ENCODE data around the gene MEI4. TPM values are rescaled to one million over a fixed set of nuclear protein-coding genes. Genes with fewer than 3 reads are reported as not detected.

The MEI4 gene
- total and polyA plus RNA-seq, 2 of the 13 experiments (the other 11 are each of a cell fraction or from before 2014, with no cell fraction given): not detected

DNA sequence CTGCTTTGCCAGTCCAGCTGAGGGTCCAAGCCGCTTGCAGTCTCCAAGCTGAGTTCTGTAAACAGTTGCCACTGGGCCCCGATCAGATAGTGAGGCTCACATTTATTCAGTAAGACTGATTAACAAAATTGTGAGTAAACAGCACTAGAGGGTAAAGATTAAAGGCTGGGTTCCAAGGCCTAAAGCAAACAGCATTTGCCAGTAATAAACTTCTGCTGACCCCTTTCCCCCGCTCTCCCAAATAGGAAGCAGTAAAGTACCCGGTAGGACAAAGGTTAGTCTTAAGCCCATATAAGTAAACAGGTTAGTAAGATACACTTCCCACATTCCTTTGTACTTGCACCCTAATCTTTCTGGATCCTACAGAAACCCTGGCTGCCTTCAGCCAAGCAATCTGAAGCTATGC, 181.8 kb downstream of the MEI4 start (continued):
- TF ChIP-seq, protein P1, sequence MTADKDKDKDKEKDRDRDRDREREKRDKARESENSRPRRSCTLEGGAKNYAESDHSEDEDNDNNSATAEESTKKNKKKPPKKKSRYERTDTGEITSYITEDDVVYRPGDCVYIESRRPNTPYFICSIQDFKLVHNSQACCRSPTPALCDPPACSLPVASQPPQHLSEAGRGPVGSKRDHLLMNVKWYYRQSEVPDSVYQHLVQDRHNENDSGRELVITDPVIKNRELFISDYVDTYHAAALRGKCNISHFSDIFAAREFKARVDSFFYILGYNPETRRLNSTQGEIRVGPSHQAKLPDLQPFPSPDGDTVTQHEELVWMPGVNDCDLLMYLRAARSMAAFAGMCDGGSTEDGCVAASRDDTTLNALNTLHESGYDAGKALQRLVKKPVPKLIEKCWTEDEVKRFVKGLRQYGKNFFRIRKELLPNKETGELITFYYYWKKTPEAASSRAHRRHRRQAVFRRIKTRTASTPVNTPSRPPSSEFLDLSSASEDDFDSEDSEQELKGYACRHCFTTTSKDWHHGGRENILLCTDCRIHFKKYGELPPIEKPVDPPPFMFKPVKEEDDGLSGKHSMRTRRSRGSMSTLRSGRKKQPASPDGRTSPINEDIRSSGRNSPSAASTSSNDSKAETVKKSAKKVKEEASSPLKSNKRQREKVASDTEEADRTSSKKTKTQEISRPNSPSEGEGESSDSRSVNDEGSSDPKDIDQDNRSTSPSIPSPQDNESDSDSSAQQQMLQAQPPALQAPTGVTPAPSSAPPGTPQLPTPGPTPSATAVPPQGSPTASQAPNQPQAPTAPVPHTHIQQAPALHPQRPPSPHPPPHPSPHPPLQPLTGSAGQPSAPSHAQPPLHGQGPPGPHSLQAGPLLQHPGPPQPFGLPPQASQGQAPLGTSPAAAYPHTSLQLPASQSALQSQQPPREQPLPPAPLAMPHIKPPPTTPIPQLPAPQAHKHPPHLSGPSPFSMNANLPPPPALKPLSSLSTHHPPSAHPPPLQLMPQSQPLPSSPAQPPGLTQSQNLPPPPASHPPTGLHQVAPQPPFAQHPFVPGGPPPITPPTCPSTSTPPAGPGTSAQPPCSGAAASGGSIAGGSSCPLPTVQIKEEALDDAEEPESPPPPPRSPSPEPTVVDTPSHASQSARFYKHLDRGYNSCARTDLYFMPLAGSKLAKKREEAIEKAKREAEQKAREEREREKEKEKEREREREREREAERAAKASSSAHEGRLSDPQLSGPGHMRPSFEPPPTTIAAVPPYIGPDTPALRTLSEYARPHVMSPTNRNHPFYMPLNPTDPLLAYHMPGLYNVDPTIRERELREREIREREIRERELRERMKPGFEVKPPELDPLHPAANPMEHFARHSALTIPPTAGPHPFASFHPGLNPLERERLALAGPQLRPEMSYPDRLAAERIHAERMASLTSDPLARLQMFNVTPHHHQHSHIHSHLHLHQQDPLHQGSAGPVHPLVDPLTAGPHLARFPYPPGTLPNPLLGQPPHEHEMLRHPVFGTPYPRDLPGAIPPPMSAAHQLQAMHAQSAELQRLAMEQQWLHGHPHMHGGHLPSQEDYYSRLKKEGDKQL (CRISPR knock-in tag; IDR thresholded peaks at IDR 0.05; ENCODE audit: low read depth): peak; percentile 86; the same call in 1 of the 2 replicates
- TF ChIP-seq SIX1 (CRISPR knock-in tag; IDR thresholded peaks at IDR 0.05; ENCODE audit: borderline replicate concordance): peak; percentile 75; the same call in 1 of the 2 replicates
- peak; percentile 89; the same call in 1 of the 2 replicates for TF ChIP-seq ZBTB20 (CRISPR knock-in tag; IDR thresholded peaks at IDR 0.05; ENCODE audit: borderline replicate concordance, low read depth)
- peak; percentile 98 for TF ChIP-seq KDM6A (CRISPR knock-in tag; IDR thresholded peaks at IDR 0.05; ENCODE audit: low read depth)
- TF ChIP-seq SMC3 (IDR thresholded peaks at IDR 0.05; ENCODE audit: low read length): peak; percentile 4; the same call in 1 of the 2 replicates
- TF ChIP-seq HDAC2 (CRISPR knock-in tag; IDR thresholded peaks at IDR 0.05): peak; percentile 94
- TF ChIP-seq, protein P2, sequence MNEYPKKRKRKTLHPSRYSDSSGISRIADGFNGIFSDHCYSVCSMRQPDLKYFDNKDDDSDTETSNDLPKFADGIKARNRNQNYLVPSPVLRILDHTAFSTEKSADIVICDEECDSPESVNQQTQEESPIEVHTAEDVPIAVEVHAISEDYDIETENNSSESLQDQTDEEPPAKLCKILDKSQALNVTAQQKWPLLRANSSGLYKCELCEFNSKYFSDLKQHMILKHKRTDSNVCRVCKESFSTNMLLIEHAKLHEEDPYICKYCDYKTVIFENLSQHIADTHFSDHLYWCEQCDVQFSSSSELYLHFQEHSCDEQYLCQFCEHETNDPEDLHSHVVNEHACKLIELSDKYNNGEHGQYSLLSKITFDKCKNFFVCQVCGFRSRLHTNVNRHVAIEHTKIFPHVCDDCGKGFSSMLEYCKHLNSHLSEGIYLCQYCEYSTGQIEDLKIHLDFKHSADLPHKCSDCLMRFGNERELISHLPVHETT (CRISPR knock-in tag; conservative IDR thresholded peaks at IDR 0.05): 0 out of 2 replicates have a peak, but pooled peaks have one; percentile 25
- TF ChIP-seq ZNF556 (CRISPR knock-in tag; IDR thresholded peaks at IDR 0.05; ENCODE audit: borderline replicate concordance): peak; percentile 59
- TF ChIP-seq RXRA (CRISPR knock-in tag; IDR thresholded peaks at IDR 0.05): peak; percentile 88; the same call in 1 of the 2 replicates
- peak; percentile 92 for TF ChIP-seq ETV5 (CRISPR knock-in tag; IDR thresholded peaks at IDR 0.05; ENCODE audit: borderline replicate concordance)
- 0 out of 2 replicates have a peak, but pooled peaks have one; percentile 65 for TF ChIP-seq ZFP1 (CRISPR knock-in tag; IDR thresholded peaks at IDR 0.05)
- TF ChIP-seq KAT8 (CRISPR knock-in tag; IDR thresholded peaks at IDR 0.05): peak; percentile 76
- peak; percentile 83 for TF ChIP-seq HHEX (CRISPR knock-in tag; IDR thresholded peaks at IDR 0.05)
- peak; percentile 87 for TF ChIP-seq FOXP1 (IDR thresholded peaks at IDR 0.05)
- peak; percentile 99 for TF ChIP-seq FOXP1 (CRISPR knock-in tag; IDR thresholded peaks at IDR 0.05)
- TF ChIP-seq EEA1 (CRISPR knock-in tag; IDR thresholded peaks at IDR 0.05; ENCODE audit: borderline replicate concordance): no peak
- TF ChIP-seq, protein P3, sequence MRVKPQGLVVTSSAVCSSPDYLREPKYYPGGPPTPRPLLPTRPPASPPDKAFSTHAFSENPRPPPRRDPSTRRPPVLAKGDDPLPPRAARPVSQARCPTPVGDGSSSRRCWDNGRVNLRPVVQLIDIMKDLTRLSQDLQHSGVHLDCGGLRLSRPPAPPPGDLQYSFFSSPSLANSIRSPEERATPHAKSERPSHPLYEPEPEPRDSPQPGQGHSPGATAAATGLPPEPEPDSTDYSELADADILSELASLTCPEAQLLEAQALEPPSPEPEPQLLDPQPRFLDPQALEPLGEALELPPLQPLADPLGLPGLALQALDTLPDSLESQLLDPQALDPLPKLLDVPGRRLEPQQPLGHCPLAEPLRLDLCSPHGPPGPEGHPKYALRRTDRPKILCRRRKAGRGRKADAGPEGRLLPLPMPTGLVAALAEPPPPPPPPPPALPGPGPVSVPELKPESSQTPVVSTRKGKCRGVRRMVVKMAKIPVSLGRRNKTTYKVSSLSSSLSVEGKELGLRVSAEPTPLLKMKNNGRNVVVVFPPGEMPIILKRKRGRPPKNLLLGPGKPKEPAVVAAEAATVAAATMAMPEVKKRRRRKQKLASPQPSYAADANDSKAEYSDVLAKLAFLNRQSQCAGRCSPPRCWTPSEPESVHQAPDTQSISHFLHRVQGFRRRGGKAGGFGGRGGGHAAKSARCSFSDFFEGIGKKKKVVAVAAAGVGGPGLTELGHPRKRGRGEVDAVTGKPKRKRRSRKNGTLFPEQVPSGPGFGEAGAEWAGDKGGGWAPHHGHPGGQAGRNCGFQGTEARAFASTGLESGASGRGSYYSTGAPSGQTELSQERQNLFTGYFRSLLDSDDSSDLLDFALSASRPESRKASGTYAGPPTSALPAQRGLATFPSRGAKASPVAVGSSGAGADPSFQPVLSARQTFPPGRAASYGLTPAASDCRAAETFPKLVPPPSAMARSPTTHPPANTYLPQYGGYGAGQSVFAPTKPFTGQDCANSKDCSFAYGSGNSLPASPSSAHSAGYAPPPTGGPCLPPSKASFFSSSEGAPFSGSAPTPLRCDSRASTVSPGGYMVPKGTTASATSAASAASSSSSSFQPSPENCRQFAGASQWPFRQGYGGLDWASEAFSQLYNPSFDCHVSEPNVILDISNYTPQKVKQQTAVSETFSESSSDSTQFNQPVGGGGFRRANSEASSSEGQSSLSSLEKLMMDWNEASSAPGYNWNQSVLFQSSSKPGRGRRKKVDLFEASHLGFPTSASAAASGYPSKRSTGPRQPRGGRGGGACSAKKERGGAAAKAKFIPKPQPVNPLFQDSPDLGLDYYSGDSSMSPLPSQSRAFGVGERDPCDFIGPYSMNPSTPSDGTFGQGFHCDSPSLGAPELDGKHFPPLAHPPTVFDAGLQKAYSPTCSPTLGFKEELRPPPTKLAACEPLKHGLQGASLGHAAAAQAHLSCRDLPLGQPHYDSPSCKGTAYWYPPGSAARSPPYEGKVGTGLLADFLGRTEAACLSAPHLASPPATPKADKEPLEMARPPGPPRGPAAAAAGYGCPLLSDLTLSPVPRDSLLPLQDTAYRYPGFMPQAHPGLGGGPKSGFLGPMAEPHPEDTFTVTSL (CRISPR knock-in tag; IDR thresholded peaks at IDR 0.05; ENCODE audit: borderline replicate concordance): peak; percentile 99

Measured in HepG2 (cell line).